ENCODE results near the gene EFCAB7.

- TF ChIP-seq CTCF (IDR thresholded peaks at IDR 0.05) (no peak), POLR2A (IDR thresholded peaks at IDR 0.05) (no peak)
Observed at GRCh38 chr1:63601463-63601862, 78.1 kb downstream of the EFCAB7 start.
